GM19238 (cell line): ENCODE data around the gene TXNRD2.
A peak's percentile ranks its signal among the peaks of the same experiment; 100 is the strongest.

Source experiments
- DNase-seq: peaks from one replicate; pipeline ENCODE4 v3.0.0; 2011; ENCODE audit warnings: low spot score; ENCODE audit not compliant: insufficient read length

Gene TXNRD2

DNA sequence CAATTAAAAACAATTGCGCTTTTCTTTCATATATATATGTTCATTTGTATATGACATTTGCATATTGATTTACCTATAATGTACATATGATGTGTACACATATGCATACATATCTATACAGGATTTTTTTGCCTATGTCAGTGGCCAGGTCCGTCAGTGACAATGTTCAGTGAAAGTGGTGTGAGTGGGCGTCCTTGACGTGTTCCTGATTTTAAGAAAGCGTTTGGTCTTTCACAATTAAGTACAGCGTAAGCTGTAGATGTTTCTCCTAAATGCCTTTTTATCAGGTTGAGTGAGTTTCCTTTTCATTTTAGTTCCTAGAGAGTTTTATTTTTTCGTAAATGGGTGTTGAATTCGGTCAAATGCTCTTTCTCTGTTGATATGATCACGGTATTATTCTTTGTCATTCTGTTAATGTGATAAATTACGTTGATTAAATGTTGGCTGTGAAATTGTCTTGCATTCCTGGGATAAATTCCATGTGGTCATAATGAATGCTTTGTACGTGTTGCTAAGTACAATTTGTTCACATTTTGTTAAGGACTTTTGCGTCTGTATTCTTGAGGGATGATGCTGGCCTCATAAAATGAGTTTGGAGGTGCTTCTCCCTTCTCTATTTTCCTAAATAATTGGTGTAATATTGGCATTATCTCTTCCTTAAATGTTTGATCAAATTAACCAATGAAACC lies 76.3 kb downstream of the TXNRD2 start:
- DNase-seq: no peak

DNA sequence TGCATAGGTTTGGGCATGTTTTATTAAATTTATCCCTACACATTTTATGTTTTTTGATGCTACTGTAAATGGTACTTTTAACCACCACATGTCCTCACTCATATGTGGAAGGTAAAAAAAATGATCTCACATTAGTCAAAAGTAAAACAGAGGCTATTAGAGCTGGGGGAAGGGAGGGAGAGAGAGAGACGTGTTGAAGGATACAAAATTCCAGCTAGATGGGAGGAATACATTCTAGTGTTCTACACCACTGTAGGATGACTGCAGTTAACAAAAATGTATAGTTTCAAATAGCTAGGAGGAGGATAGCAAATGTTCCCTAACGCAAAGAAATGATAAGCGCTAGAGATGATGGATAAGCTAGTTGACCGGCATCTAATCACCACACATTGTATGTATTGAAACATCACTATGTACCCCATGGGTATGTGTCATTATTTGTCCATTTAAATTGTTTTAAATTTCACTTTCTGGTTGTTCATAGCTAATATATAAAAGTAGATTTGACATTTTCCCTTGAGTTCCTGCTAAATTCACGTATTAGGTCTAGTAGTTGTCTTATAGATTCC lies 77.0 kb downstream of the TXNRD2 start:
- DNase-seq: no peak

DNA sequence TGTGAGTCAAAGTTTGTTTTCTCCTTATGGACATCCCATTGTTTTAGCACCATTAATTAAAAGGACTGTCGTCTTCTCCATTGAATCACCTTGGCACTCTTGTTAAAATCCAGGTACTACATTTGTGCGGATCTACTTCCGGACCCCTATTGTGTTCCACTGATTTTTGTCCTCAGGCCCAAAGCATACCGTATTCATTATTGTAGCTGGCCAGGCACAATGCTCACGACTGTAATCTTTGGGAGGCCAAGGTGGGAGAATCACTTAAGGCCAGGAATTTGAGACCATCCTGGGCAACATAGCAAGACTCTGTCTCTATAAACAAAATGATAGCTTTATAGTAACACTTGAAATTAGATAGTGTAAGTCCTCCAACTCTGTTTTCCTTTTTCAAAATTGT lies 78.0 kb downstream of the TXNRD2 start:
- no peak for DNase-seq

GRCh38 chr22:19862619-19863246 lies 78.9 kb downstream of the TXNRD2 start:
- DNase-seq: no peak

GRCh38 chr22:19859861-19860510 lies 81.6 kb downstream of the TXNRD2 start:
- DNase-seq: no peak

DNA sequence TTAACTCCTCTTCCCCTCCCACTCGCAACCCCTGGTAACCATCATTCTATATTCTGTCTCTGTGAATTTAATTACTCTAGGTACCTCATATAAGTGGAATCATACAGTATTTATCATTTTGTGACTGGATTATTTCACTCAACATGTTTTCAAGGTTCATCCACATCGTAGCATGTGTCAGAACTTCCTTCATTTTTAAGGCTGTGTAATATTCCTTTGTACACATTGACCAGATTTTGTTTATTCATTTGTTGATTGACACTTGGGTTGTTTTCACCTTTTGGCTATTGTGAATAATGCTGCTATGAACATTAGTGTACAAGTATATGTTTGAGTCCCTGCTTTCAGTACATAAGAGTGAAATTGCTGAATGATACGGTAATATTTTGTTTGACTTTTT lies 84.2 kb downstream of the TXNRD2 start:
- no peak for DNase-seq

DNA sequence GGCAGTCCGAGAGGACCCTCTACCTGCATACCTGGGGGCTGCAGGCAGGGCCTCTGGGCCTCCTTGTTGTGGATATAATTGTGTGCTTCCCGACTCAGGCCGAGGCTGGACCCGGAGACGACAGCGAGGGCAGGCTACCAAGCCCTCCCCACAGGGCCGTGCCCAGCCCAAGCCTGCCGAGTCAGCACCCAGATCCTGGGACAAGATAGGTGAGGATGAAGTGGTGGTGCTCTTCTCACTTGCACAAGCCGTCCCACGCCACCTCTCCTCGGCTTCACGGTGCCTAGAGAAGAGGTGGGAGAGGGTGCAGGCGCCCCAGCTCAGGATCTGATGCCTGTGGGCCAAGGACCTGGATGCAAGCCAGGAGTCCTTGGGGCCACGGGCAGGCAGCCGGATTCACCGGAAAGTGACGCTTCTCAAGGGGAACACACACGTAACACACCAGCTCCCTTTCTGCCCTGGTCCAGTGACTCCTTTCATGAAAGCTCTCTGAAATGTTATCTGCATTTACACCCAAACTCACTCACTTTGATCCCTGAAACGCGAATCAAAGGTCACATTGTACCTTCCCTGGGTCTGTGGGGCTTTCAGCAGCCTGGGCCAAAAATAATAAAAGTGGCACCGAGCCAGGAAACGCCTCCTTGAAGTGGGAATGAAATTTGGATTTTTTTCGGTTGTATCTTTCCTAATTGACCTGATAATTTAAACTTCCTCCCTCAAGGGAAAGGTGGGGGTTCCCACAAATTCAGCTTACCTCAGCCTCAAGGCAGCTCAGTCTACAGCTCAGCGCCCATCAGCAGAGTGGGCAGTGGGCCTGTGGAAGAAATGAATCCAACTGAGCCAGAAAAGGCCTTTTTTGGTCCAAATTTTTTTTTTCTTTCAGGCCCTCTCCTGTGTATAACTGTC lies 85.9 kb downstream of the TXNRD2 start:
- DNase-seq: peak; percentile 56

DNA sequence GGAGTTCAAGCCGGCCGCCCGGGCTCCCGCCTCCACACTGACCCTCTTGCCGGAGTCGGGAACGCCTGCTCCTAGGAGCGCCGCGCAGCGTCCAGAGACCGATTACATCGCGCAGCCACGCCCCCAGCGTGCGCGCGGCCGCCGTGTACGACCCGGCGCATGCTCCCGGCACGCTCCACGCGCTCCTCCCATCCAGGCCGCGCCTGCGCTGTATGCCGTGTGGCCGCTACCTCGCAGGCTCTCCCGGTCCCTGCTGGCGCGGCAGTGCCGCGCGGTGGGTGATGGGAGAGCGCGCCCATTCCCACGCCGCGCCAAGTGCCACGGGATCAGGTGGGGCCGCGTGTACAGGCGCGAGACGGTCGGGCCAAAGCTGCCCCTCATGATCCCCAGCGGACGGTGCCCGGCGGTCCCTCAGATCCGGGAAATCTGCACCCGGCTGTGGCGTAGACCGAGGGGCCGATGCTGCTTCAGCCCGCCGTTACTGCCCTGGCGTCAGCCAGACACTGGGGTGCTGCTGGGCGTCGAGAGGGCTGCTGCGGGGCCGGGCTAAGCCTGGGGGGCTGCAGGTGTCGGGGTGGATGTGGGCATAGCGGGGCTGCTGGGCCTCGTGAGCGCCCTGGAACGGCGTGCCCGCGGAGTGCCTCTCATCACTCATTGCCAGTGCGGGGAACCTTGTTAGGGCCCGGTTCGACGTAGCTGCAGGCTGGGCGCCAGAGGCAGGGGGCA lies 86.7 kb downstream of the TXNRD2 start, which contains the start of the genes GNB1L and RTL10:
GNB1L (minus strand) TSS at position 97 of the 726 bp plus-strand sequence. CDS start 33,519 bp downstream, outside the sequence.
RTL10 (minus strand) TSS at position 97 of the 726 bp plus-strand sequence. CDS start 2,613 bp downstream, outside the sequence.
- peak; percentile 94 for DNase-seq

DNA sequence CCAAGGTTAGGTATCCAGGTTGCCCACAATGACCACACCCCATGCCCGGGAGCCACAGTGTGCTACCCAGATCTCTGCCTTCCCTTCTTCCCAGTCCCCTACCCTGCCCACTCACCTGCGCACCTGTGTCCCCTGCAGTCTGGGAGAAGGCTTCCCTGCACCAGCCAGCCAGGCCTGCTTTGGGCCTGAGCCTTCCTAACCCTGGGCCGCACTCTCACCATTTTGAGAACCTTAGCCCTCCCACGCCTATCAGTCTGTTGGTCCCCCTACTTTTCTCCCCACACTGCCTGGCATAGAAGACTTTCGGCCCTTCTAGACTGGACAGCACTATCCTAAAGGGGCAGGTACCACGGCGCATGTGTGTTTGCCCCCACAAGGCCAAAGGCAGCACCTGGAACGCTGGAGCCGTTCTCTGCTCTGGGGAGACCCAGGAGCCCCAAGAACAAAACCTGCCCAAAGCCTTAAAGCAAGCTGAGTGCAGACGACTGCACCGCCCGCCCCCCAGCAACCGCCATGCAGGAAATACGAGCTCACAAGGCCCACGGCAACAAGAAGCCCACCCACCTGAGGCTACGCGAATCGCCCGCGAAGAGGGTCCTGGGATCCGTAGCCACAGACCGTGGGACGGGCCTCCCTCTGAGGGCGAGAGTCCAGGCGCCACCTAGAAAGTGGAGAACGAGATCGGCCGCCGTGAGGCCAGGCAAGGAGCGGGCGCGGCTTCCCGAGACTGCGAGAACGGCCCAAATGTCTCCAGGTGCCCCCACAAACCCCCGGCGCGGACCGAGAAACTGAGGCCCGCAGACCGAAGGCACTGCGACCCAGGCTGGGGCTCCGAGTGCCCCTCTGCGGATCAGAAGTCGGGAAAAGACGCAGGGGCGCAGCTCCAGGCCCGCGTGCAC lies 87.5 kb downstream of the TXNRD2 start:
- no peak for DNase-seq

- no peak for DNase-seq
Measured at GRCh38 chr22:19853058-19853878, 88.3 kb downstream of the TXNRD2 start.

DNA sequence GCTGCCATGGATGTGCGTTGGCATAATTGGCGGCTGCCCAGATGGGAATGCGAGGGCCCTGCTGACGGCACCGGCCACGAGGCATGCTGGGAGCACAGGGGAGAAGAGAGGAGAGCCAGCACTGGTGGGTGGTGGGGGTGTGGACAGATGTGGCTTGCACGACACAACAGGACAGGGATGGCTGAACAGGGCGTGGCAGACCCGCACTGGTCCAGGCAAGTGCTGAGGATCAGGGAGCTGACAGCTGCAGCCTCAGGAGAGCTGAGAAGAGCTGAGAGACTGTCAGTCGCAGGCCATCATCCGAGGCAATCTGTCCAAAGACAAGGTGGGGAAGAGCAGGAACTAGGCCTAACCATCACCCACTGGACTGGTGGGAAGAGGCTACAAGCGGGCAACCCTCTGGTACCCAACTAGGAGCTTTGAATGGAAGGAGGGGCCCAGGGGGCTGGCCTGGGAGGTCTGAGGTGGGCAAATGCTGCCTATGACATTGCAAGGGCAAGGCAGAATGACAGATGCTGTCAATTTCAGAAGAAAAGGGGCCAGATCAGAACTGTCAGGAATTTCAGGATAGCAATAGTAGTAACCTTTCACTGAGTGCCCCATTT lies 89.3 kb downstream of the TXNRD2 start:
- no peak for DNase-seq

- no peak for DNase-seq
Measured at GRCh38 chr22:19851291-19852176, 90.1 kb downstream of the TXNRD2 start.

DNA sequence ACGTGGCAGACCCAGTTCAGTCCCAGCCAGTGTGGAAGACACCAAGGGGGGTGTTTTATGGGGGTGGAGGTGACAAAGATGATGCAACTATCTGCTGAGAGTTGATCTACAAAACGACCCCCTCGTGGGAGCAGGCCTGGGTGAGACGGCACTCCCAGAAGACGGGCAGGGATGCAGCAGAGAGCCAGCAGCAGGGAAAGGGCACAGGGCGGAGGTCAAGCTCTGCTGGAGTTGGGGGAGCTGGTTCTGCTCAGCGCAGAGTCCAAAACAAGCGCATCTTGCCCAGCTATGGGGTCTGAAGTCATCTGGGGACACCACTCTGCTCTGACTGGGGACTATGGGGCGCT lies 90.9 kb downstream of the TXNRD2 start:
- no peak for DNase-seq

- DNase-seq: no peak
Measured at GRCh38 chr22:19849835-19850762, 91.5 kb downstream of the TXNRD2 start.

DNA sequence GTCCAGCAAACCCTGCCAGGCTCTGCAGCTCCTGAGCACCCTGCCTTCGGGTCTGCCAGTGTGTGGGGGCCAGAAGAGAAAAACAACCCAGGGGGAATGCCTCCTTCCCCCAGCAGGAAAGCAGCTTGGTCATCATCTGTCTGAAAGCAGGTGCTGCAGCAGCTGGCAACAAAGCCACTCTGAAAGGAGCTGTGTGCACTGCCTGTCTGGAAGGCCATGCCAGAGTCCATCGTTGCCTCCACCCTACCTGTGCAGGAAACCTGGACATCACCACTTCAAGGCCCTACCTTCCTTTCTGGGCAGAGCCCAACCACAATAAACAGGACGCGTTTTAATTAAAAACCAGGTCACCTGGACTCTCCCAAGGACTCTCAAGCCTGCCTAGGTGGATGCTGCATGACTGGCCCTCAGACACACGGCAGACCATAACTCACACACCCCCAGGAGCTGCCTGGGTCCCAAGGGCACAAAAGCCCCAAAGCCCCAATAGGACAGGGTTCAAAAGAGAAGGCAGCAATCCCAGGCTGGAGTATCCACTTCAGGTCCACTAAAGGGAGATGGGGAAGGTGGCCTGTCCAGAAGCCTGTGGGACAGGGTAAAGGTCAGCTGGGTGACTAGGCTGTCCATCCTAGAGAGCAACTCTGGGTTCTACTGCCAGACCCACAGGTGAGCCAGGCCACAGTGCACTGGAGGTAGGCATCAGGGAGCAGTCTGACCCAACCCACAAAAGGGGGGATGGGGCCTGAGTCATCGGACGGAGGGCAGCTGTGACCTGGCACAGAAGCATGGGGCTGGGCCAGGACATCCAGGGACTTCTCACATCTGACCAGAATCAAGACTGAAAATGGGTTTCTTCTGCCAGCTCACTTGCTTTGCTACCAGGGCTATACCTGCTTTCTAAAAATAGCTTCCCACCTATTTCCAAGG lies 93.1 kb downstream of the TXNRD2 start:
- DNase-seq: no peak
